Nephron progenitor cell (in vitro differentiated cells): ENCODE results near the gene KMT2B.

Source experiments
- DNase-seq: peaks from one replicate; pipeline ENCODE4 v3.0.0; 2021
- H3K27ac Mint-ChIP-seq: 2 replicates; pipeline ENCODE4 v1.8.0; 2021; ENCODE audit warnings: mild to moderate bottlenecking, moderate library complexity, mixed read lengths
- H3K27me3 Mint-ChIP-seq: 2 replicates; pipeline ENCODE4 v1.8.0; 2021; ENCODE audit warnings: mild to moderate bottlenecking, low read depth, mixed read lengths; ENCODE audit not compliant: poor library complexity
- H3K36me3 Mint-ChIP-seq: 2 replicates; pipeline ENCODE4 v1.8.0; 2021; ENCODE audit warnings: low read depth, mixed read lengths
- H3K4me1 Mint-ChIP-seq: 2 replicates; pipeline ENCODE4 v1.8.0; 2021; ENCODE audit warnings: mixed read lengths
- H3K4me3 Mint-ChIP-seq: 2 replicates; pipeline ENCODE4 v1.8.0; 2021; ENCODE audit warnings: mild to moderate bottlenecking, moderate library complexity, mixed read lengths
- H3K9me3 Mint-ChIP-seq: 2 replicates; pipeline ENCODE4 v1.8.0; 2021; ENCODE audit warnings: mild to moderate bottlenecking, moderate library complexity, mixed read lengths
- CTCF ChIP-seq: fragments of 200-600 bp; sonication (generic); IDR thresholded peaks from 2 replicates; pipeline ENCODE4 v1.5.0; 2021; ENCODE audit warnings: antibody characterized with exemption

The KMT2B gene

GRCh38 chr19:35755131-35755549 lies 37.3 kb downstream of the KMT2B start:
- Mint-ChIP-seq H3K4me1 (peaks cover 36% of the 10 kb centered on the region), H3K27ac (peak overlapping the region; percentile 78), H3K9me3 (no peaks in the 10 kb centered on the region), H3K27me3 (peaks cover 17% of the 10 kb centered on the region), H3K36me3 (peaks cover 11% of the 10 kb centered on the region), H3K4me3 (peak overlapping the region; percentile 60)
- DNase-seq = no peak
- TF ChIP-seq CTCF = no peak

GRCh38 chr19:35755550-35756376 lies 38.0 kb downstream of the KMT2B start:
- Mint-ChIP-seq H3K4me3 (peak overlapping the region; percentile 75), H3K27me3 (peaks cover 17% of the 10 kb centered on the region), H3K9me3 (no peaks in the 10 kb centered on the region), H3K27ac (no peak overlapping the region), H3K36me3 (peaks cover 12% of the 10 kb centered on the region), H3K4me1 (peaks cover 36% of the 10 kb centered on the region)
- peak; percentile 53 for DNase-seq
- no peak for TF ChIP-seq CTCF

- DNase-seq = no peak
- Mint-ChIP-seq H3K27me3 (peaks cover 17% of the 10 kb centered on the region), H3K4me3 (peak within 1 kb of the TSS; percentile 91), H3K36me3 (peaks cover 16% of the 10 kb centered on the region), H3K4me1 (peaks cover 36% of the 10 kb centered on the region), H3K9me3 (no peaks in the 10 kb centered on the region), H3K27ac (peak within 1 kb of the TSS; percentile 79)
- no peak for TF ChIP-seq CTCF
Measured at GRCh38 chr19:35756377-35757230, 38.8 kb downstream of the KMT2B start, which contains the start of gene HSPB6. TSS of gene HSPB6 (minus strand) at chr19:35757029. CDS start at chr19:35757008, 21 bp downstream.

GRCh38 chr19:35757231-35757748 lies 39.5 kb downstream of the KMT2B start:
- H3K36me3 Mint-ChIP-seq = peaks cover 22% of the 10 kb centered on the region

More at GRCh38 chr19:35757231-35757748, 39.5 kb downstream of the KMT2B start:
- H3K27ac Mint-ChIP-seq = peak overlapping the region; percentile 79
- no peaks in the 10 kb centered on the region for H3K9me3 Mint-ChIP-seq
- H3K4me3 Mint-ChIP-seq = peak overlapping the region; percentile 91
- DNase-seq = peak; percentile 29
- no peak for TF ChIP-seq CTCF
- H3K27me3 Mint-ChIP-seq = peaks cover 17% of the 10 kb centered on the region
- H3K4me1 Mint-ChIP-seq = peaks cover 36% of the 10 kb centered on the region
